Panc1 (cell line): Measurements from ENCODE around the gene PRDX1. TPM values are rescaled to one million over a fixed set of nuclear protein-coding genes. Genes with fewer than 3 reads are reported as not detected.

Source experiments
- ATAC-seq: fragments of 200-7000 bp; cut with Tn5 transposase; 2 replicates; pipeline ENCODE4 v1.9.1; 2020; ENCODE audit warnings: mild to moderate bottlenecking, moderate library complexity
- BruUV-seq: library from RNA; stranded (reverse); fragments of 400-500 nt; replicated peaks from 2 replicates; lab custom pipeline; 2021; lab: Mats Ljungman, UMichigan
- CTCF ChIA-PET: fragments of 300-600 bp; sonication (Branson Sonifier 250); formaldehyde crosslinking; loops from one replicate; lab custom pipeline; 2022; ENCODE audit warnings: antibody characterized with exemption; lab: Charles Lee
- POLR2A ChIA-PET: fragments of 300-600 bp; sonication (Branson Sonifier 250); formaldehyde crosslinking; loops from one replicate; lab custom pipeline; 2022; ENCODE audit warnings: antibody characterized with exemption; lab: Charles Lee
- DNase-seq: peaks from one replicate; pipeline ENCODE4 v3.0.0-alpha.2; 2010; ENCODE audit warnings: low read depth, low spot score
- H3K27ac ChIP-seq: 2 replicates; pipeline ENCODE4 v1.5.1; 2011; ENCODE audit warnings: mild to moderate bottlenecking, low read length, inconsistent platforms
- H3K27me3 ChIP-seq: fragments of 200-500 bp; sonication (Bioruptor generic); 2 replicates; pipeline ENCODE4 v1.6.0; 2014; ENCODE audit warnings: low read length, inconsistent platforms; ENCODE audit not compliant: control insufficient read depth, insufficient read depth
- H3K36me3 ChIP-seq: fragments of 200-500 bp; sonication (Bioruptor generic); 2 replicates; pipeline ENCODE4 v1.5.1; 2014; ENCODE audit warnings: inconsistent platforms, mild to moderate bottlenecking, low read length, moderate library complexity; ENCODE audit not compliant: control insufficient read depth, insufficient read depth
- H3K4me1 ChIP-seq: 2 replicates; pipeline ENCODE4 v1.5.1; 2011; ENCODE audit warnings: inconsistent platforms, mild to moderate bottlenecking, low read length, moderate library complexity; ENCODE audit not compliant: control insufficient read depth, insufficient read depth
- H3K4me3 ChIP-seq, 2 experiments: 2 replicates each; pipeline ENCODE4 v1.5.1; 2011 to 2012; ENCODE audit warnings: low read depth in 2 of 2, low read length in 2 of 2, mild to moderate bottlenecking in 2 of 2, inconsistent platforms in 1 of 2, moderate library complexity in 1 of 2
- H3K9me3 ChIP-seq: fragments of 200-500 bp; sonication (Bioruptor generic); 2 replicates; pipeline ENCODE4 v1.5.1; 2014; ENCODE audit warnings: low read depth, mild to moderate bottlenecking, inconsistent platforms, low read length, moderate library complexity; ENCODE audit not compliant: control insufficient read depth, insufficient read depth
- POLR2AphosphoS5 ChIP-seq: IDR thresholded peaks from 2 replicates; pipeline ENCODE4 v1.6.1; 2012; ENCODE audit warnings: mild to moderate bottlenecking, low read depth, low read length, moderate library complexity
- SIN3A ChIP-seq: IDR thresholded peaks from 2 replicates; pipeline ENCODE4 v1.6.1; 2012; ENCODE audit warnings: low read depth, mild to moderate bottlenecking, low read length, moderate library complexity, borderline replicate concordance; ENCODE audit not compliant: insufficient read depth
- TCF7L2 ChIP-seq: IDR thresholded peaks from 2 replicates; pipeline ENCODE4 v1.6.1; 2011; ENCODE audit warnings: mild to moderate bottlenecking, low read depth, low read length, inconsistent platforms
- in situ Hi-C: cut with HindIII; loops from 2 replicates; pipeline ENCODE4 v1.10.0; 2016; ENCODE audit warnings: low sequenced_read_pairs, low pct_unique_long_range_greater_than_20kb
- intact Hi-C: fragments of 100-400 bp; cut with micrococcal nuclease; formaldehyde crosslinking; loops from one replicate; pipeline ENCODE4 v1.10.0; 2022; ENCODE audit not compliant: unreplicated experiment
- total RNA-seq: library from RNA; stranded (reverse); gene quantifications from one replicate; pipeline ENCODE4 v1.2.1, GENCODE V29; 2021; ENCODE audit not compliant: unreplicated experiment
- TF ChIP-seq, protein P1 (sequence below): fragments of 450-650 bp; IDR thresholded peaks from 2 replicates; pipeline ENCODE4 v1.5.1; 2017; ENCODE audit warnings: mild to moderate bottlenecking
- TF ChIP-seq, protein P2 (sequence below), 2 experiments: IDR thresholded peaks; 2 replicates each; pipeline ENCODE4 v1.6.1; 2011 to 2012; ENCODE audit warnings: low read depth in 2 of 2, control low read depth in 1 of 2, low read length in 1 of 2, mild to moderate bottlenecking in 1 of 2, moderate library complexity in 1 of 2; ENCODE audit not compliant: insufficient read depth in 1 of 2

The PRDX1 gene
- total RNA-seq, 1 experiment from 2014 or later: 719 TPM

DNA sequence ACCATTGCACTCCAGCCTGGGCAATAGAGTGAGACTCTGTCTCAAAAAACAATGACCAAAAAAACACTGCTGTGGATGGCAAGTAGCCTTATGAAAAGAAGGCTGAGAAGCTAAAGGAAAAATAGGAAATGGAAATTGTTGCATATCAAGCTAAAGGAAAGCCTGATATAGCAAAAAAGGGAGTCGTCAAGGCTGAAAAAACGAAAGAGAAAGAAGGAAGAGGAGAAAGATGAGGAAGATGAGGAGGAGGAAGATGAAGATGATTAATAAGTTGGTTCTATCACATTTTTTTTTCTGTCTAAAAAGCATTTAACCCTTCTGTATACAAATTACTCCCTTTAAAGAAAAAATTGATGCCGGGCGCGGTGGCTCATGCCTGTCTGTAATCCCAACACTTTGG, 10.2 kb upstream of the PRDX1 start:
- no peaks in the 10 kb centered on the region for H3K9me3 ChIP-seq
- no peak overlapping the region for H3K4me3 ChIP-seq
- in situ Hi-C loops: no loop called here
- H3K36me3 ChIP-seq: no peaks in the 10 kb centered on the region
- no peaks in the 10 kb centered on the region for H3K4me1 ChIP-seq
- ChIA-PET CTCF (no interaction called here), POLR2A (interaction anchor here (0.7 kb wide), 1 partner anchor 53 kb away, joined by 3 read pairs; no protein-coding TSS in a partner anchor)
- TF ChIP-seq, protein P1, sequence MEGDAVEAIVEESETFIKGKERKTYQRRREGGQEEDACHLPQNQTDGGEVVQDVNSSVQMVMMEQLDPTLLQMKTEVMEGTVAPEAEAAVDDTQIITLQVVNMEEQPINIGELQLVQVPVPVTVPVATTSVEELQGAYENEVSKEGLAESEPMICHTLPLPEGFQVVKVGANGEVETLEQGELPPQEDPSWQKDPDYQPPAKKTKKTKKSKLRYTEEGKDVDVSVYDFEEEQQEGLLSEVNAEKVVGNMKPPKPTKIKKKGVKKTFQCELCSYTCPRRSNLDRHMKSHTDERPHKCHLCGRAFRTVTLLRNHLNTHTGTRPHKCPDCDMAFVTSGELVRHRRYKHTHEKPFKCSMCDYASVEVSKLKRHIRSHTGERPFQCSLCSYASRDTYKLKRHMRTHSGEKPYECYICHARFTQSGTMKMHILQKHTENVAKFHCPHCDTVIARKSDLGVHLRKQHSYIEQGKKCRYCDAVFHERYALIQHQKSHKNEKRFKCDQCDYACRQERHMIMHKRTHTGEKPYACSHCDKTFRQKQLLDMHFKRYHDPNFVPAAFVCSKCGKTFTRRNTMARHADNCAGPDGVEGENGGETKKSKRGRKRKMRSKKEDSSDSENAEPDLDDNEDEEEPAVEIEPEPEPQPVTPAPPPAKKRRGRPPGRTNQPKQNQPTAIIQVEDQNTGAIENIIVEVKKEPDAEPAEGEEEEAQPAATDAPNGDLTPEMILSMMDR: no peak
- no peak for TF ChIP-seq POLR2AphosphoS5
- TF ChIP-seq, protein P2, sequence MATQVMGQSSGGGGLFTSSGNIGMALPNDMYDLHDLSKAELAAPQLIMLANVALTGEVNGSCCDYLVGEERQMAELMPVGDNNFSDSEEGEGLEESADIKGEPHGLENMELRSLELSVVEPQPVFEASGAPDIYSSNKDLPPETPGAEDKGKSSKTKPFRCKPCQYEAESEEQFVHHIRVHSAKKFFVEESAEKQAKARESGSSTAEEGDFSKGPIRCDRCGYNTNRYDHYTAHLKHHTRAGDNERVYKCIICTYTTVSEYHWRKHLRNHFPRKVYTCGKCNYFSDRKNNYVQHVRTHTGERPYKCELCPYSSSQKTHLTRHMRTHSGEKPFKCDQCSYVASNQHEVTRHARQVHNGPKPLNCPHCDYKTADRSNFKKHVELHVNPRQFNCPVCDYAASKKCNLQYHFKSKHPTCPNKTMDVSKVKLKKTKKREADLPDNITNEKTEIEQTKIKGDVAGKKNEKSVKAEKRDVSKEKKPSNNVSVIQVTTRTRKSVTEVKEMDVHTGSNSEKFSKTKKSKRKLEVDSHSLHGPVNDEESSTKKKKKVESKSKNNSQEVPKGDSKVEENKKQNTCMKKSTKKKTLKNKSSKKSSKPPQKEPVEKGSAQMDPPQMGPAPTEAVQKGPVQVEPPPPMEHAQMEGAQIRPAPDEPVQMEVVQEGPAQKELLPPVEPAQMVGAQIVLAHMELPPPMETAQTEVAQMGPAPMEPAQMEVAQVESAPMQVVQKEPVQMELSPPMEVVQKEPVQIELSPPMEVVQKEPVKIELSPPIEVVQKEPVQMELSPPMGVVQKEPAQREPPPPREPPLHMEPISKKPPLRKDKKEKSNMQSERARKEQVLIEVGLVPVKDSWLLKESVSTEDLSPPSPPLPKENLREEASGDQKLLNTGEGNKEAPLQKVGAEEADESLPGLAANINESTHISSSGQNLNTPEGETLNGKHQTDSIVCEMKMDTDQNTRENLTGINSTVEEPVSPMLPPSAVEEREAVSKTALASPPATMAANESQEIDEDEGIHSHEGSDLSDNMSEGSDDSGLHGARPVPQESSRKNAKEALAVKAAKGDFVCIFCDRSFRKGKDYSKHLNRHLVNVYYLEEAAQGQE (IDR thresholded peaks at IDR 0.05; ENCODE audit: insufficient read depth in 1 of 2, low read depth in 2 of 2, low read length in 1 of 2): no peak
- no peak for TF ChIP-seq TCF7L2
- TF ChIP-seq SIN3A: no peak
- BruUV-seq: no TSS peak
- DNase-seq (no peak), ATAC-seq (no peak)
- no peaks in the 10 kb centered on the region for H3K27me3 ChIP-seq
- intact Hi-C loops: no loop called here
- no peak overlapping the region for H3K27ac ChIP-seq

DNA sequence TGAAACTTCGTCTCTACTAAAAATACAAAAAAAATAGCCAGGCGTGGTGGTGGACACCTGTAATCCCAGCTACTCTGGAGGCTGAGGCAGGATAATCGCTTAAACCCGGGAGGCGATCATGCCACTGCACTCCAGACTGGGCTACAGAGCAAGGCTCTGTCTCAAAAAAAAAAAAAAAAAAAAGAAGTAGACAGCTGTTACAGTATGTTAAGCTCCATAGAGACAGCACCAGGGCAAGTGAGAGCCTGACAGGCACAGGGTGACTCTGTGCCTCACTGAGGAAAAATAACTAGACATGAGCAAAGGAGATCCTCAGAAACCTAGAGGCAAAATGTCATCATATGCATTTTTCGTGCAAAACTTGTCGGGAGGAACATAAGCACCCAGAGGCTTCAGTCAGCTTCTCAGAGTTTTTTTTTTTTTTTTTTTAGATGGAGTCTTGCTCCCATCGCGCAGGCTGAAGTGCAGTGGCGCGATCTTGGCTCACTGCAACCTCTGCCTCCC, 9.0 kb upstream of the PRDX1 start:
- CTCF ChIA-PET: interaction anchor here (0.7 kb wide), 1 partner anchor 16 kb away, joined by 3 read pairs; no protein-coding TSS in a partner anchor
- H3K9me3 ChIP-seq: no peaks in the 10 kb centered on the region
- no peak overlapping the region for H3K27ac ChIP-seq
- H3K4me1 ChIP-seq: no peaks in the 10 kb centered on the region
- ATAC-seq (no peak; the same call in 1 of the 2 replicates), DNase-seq (no peak)
- BruUV-seq: no TSS peak
- H3K4me3 ChIP-seq: no peak overlapping the region
- no peaks in the 10 kb centered on the region for H3K36me3 ChIP-seq
- H3K27me3 ChIP-seq: no peaks in the 10 kb centered on the region
- intact Hi-C loops (no loop called here), in situ Hi-C loops (no loop called here)
- POLR2A ChIA-PET: interaction anchor here (0.6 kb wide), 1 partner anchor 366 kb away, joined by 8 read pairs; no protein-coding TSS in a partner anchor
- TF ChIP-seq SIN3A (no peak), POLR2AphosphoS5 (no peak), TCF7L2 (no peak)
- TF ChIP-seq, protein P1: no peak
- TF ChIP-seq, protein P2 (IDR thresholded peaks at IDR 0.05; ENCODE audit: insufficient read depth in 1 of 2, low read depth in 2 of 2, low read length in 1 of 2): no peak
